ENCODE measurements around the gene MED28.
A peak's percentile ranks its signal among the peaks of the same experiment; 100 is the strongest.
"Not testable (repeated sequence)": the region's sequence is repeated elsewhere in the genome, so short reads cannot be mapped to it uniquely, and the experiment has no call there.

MED28 gene

GRCh38 chr4:17619416-17620105 lies 5.1 kb downstream of the MED28 start:
- no peak for DNase-seq

DNA sequence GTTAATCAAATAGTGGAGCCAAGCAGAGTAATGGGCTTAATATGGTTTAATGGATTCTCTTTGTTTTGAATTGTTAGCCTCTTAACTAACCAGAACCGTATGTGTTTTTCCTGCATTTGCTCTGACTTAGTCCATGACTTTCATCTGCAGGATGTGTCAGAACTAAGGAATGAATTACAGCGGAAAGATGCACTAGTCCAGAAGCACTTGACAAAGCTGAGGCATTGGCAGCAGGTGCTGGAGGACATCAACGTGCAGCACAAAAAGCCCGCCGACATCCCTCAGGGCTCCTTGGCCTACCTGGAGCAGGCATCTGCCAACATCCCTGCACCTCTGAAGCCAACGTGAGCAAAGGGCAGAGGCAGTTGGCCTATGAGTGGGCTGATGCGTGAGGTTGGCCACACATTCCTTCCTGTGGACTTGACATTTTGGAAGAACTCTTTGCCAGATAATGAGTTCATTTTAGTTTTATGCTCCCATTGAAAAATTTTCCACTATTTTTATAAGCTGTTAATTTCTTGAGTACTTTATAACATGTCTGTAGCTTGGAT lies 9.1 kb downstream of the MED28 start:
- no peak for DNase-seq

- DNase-seq, result no peak
Observed at GRCh38 chr4:17624821-17625220, 10.4 kb downstream of the MED28 start.

- no peak for DNase-seq
Observed at GRCh38 chr4:17630228-17630627, 15.8 kb downstream of the MED28 start.

DNA sequence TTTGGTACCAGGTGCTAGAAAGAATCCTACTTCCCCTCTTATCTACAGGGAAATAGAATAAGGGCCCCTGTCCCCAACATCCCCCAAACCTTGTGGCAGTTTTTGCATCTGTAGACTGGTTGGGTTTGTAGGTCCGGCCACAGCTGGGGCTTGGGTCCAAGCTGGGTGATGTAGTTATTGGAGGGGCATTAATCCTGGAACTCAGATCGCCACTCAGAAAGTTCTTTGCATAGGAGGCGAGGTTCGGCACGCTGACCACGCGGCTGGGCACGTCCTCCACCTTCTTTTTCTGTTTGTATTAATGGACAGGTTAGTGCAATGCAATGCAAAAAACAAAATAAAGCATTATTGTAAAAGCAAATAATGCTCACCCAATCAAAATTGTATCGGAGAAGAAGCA lies 19.2 kb downstream of the MED28 start:
- no peak for DNase-seq

GRCh38 chr4:17635056-17635455 lies 20.6 kb downstream of the MED28 start:
- DNase-seq, result peak in 1 of 2 experiments; percentile 11

DNA sequence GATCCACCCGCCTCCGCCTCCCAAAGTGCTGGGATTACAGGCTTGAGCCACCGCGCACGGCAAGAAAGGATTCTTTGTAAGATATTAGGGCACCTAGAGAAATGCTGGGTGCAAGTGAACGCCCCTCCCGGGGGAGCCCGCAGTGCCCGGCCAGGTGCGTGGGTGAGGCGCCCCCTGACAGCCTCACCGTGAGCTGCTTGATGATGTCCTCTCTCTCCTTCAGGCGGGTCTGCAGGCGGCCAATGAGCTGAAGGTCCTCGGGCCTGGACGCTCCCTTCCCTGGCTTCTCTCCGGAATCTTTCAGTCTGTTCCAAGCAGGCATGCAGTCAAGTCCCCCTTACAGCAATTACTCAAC lies 21.9 kb downstream of the MED28 start:
- no peak for DNase-seq

DNA sequence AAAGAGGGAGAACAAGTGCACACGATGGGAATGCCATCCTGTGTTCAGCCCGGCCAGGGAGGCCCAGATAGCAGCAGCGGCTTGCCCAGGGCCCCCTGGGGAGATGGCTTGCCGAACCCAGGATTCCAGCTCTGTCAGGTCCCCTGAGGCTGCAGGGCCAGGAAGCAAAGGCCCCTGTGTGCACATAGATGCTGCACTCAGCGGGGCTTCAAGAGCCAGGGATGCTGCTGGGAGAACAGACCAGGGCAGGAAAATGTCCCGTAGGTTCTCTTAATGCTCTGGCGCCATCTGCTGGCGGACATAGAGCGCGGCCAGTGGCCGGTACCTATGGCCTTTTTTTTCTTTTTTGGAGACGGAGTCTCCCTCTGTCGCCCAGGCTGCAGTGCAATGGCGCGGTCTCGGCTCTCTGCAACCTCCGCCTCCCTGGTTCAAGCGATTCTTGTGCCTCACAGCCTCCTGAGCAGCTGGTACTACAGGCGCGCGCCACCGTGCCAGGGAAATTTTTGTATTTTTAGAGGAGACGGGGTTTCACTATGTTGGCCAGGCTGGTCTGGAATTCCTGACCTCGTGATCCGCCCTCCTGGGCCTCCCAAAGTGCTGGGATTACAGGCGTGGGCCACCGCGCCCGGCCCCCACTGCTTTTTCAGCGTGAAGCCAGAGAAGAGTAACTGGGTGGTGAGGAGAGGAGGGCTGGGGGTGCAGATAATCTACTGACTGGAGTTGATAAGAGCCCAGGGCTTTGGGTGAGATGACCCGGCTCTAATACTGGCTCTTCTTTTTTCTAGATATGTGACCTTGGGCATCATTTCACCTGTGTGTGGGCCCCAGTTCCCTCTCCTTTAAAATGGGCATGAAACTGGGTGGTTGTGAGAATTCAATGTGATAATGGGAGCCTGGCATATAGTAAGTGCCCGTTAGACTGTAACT lies 22.5 kb downstream of the MED28 start:
- DNase-seq, result peak; percentile 59 to 63

DNA sequence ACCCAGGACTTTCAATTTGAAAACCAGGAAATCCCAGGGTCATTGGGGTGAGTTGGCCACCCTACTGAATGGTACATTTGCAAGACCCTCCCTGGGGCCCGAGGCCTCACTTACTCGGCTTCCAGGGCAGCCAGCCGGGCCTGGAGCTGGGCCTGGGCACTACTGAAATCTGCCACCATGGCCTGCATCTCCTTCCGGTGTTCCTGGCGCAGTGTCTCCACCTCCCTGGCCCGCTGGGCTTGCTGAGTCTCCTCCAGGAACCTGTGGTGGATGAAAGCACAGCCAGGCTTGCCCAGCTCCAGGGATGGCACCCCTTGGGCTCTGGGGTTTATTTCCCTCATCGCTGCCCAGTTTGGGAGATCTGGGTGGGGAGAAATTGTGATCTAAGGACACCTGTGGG lies 24.7 kb downstream of the MED28 start:
- no peak for DNase-seq

DNA sequence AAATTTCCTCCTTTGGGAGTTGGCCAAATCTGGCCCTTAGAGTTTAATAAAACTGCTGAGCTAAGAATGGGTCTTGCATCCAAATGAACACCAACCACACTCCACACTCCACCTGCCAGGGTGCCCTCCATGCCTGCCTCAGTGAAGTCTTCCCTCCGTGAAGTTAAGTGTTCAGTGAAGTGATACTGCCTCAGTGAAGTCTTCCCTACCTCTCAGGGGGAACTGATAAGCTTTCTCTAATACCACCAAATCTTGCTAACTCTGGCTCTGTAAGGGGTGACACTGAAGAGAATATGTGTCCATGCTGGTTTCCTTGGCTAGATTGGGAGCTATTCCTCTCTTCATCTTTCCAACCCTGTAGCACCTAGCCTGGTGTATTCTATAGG lies 27.9 kb downstream of the MED28 start:
- DNase-seq, result no peak

DNA sequence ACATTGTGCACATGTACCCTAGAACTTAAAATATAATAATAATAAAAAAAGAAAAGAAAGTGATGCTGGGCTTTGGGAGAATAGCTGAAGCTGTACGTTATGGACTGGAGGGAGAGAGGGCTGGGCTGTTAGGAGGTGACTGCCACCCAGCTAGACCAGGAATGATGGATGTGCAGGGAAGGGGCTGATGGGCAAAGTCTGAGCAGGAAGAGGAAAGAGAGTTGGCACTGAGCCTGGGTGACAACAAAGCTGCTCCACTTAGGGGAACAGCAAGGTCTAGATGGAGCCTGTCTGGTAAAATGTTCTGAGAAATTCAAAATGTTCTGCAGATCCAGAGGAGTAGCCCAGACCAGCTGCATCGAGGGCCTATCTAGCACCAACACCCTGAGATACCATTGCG lies 32.3 kb downstream of the MED28 start:
- no peak for DNase-seq

DNA sequence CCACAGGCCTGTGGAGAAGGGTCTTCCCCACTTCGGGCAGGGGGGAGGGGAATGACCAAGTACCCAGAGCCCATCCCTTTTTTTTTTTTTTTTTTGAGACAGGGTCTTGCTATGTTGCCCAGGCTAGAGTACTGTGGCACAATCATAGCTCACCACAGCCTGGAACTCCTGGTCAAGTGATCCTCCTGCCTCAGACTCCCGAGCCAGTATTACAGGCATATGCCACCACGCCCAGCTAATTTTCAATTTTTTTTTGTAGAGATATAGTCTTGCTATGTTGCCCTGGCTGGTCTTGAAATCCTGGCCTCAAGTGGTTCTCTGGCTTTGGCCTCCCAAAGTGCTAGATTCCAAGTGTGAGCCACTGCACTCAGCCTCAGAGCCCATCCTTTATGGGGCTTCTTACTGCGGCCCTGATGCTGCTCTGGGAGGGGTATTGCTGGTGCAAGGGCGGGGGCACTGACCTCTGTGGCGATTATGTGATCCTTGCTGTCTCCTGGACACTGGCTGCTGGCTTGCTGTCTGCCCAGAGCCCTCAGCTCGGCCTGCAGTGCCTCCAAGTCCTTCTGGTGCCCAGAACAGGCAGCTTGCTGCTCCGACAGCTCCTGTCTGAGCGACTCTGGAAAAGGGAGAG lies 32.9 kb downstream of the MED28 start:
- DNase-seq, result no peak

- no peak for DNase-seq
Observed at GRCh38 chr4:17647927-17648326, 33.5 kb downstream of the MED28 start.

- no peak for DNase-seq
Observed at GRCh38 chr4:17650406-17650805, 36.0 kb downstream of the MED28 start.

- no peak for DNase-seq
Observed at GRCh38 chr4:17654701-17655100, 40.3 kb downstream of the MED28 start.

DNA sequence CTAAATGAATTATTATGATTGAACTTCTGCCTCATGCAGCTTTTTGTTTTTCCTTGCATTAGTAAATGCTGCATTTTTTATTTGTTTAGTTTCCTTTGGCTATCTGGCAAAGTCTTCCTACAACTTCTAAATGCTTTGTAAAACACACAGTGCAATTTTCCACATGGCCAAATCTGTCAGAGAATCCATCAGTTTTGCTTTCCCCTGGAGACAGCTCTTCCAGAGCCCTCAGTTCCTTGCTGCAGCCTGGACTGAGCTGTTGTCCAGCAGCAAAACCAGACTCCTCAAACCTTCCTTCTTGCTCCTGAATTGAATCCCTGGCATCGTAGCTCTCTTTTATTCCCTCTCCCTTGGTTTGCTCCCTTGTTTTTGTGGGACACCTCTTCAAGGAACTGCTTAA lies 42.6 kb downstream of the MED28 start:
- DNase-seq, result no peak

- no peak for DNase-seq
Observed at GRCh38 chr4:17657849-17658248, 43.4 kb downstream of the MED28 start.

- not testable (repeated sequence) for DNase-seq
Observed at GRCh38 chr4:17659196-17659595, 44.8 kb downstream of the MED28 start.

DNA sequence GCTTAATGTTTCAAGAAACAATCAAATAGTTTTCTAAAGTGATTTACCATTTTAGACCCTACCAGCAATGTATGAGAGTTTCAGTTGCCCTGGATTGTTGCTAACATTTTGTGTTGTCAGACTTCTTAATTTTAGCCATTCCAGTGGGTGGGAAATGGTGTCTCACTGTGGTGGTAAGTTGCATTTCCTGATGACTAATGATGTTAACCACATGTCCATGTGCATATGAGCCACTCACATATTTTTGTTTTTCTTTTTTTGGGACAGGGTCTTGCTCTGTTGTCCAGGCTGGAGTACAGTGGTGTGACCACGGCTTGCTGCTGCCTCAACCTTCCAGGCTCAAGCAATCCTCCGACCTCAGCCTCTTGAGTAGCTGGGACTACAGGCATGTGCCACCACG lies 48.3 kb downstream of the MED28 start:
- DNase-seq, result no peak

DNA sequence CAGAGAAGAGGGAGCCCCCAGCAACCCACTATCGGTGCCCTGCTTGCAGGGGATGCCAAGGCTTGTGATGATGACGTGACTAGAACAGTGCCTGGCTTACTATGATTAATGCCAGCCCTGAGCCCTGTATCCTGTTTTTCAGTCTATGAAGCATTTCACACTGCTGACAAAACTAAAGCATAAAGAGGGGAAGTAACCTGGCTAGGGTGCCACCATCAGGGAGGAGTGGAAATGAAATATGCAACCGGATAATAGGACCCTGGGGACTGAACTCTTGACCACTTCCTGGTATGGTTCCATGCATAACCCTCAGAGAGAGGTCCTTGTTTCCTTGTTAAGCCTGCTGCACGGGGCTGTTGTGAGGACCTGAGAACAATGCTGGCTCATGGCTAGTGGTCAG lies 50.3 kb downstream of the MED28 start:
- DNase-seq, result peak in 1 of 2 experiments; percentile 3

GRCh38 chr4:17665346-17665745 lies 50.9 kb downstream of the MED28 start:
- no peak for DNase-seq

DNA sequence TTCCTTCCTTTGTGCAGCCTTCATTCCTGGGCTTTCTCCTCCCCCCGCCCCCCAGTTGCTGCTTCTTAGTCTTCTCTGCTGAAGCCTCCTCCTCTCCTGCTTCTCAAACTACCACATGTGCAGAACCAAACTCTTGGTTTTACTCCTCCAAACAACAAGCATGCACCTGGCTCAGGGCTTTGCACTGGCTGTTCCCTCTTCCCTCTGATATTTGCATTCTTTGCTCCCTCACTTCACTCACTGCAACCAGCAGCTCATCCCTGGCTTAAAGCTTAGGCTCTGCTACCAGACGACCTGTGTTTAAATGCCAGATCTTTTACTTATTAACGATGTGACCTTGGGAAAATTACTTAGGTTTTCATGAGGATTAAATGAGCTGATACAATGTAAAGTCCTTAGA lies 51.4 kb downstream of the MED28 start:
- no peak for DNase-seq

- no peak for DNase-seq
Observed at GRCh38 chr4:17667253-17667652, 52.8 kb downstream of the MED28 start.

Data from AML-193 (cell line).